DND-41 (cell line): Measurements from ENCODE around the gene CFAP54.

ENCODE experiments used
- EZH2 ChIP-seq: IDR thresholded peaks from 3 replicates; pipeline ENCODE4 v1.6.1; 2012; ENCODE audit warnings: borderline replicate concordance, low read depth, mild to moderate bottlenecking, moderate library complexity, low read length, inconsistent platforms; ENCODE audit not compliant: severe bottlenecking
- TF ChIP-seq, protein P1 (sequence below): IDR thresholded peaks from 2 replicates; pipeline ENCODE4 v1.5.1; 2012; ENCODE audit warnings: borderline replicate concordance, low read length, moderate library complexity, mild to moderate bottlenecking; ENCODE audit not compliant: poor library complexity, severe bottlenecking; ENCODE audit errors: extremely low read depth

DNA sequence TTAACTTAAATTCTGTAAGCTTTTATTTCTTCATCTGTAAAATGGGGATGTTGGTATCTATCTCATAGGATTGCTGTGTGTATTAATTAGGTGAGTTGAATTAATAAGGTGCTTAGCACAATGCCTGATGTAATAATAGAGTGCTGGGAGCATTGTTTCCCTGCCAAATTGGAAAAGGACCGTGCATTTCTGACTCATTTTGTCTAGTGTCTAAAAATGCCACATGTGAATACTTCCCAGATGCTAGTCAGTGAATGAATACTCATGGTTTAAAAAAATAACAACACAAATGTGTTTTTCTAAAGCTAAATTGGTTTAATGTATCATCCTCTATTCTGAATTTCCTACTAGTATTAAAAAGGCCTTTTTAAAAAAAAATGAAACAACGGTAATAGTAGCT lies 372.3 kb downstream of the CFAP54 start:
- TF ChIP-seq, protein P1, sequence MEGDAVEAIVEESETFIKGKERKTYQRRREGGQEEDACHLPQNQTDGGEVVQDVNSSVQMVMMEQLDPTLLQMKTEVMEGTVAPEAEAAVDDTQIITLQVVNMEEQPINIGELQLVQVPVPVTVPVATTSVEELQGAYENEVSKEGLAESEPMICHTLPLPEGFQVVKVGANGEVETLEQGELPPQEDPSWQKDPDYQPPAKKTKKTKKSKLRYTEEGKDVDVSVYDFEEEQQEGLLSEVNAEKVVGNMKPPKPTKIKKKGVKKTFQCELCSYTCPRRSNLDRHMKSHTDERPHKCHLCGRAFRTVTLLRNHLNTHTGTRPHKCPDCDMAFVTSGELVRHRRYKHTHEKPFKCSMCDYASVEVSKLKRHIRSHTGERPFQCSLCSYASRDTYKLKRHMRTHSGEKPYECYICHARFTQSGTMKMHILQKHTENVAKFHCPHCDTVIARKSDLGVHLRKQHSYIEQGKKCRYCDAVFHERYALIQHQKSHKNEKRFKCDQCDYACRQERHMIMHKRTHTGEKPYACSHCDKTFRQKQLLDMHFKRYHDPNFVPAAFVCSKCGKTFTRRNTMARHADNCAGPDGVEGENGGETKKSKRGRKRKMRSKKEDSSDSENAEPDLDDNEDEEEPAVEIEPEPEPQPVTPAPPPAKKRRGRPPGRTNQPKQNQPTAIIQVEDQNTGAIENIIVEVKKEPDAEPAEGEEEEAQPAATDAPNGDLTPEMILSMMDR = no peak
- no peak for TF ChIP-seq EZH2
